Calu3 (cell line): ENCODE measurements around the gene CDC16. TPM values are rescaled to one million over a fixed set of nuclear protein-coding genes. Genes with fewer than 3 reads are reported as not detected.

Experiments
- BruUV-seq: library from RNA; stranded (reverse); fragments of 400-500 nt; replicated peaks from 2 replicates; lab custom pipeline; 2021; lab: Mats Ljungman, UMichigan
- CTCF ChIA-PET: fragments of 300-600 bp; sonication (Branson Sonifier 250); formaldehyde crosslinking; loops from one replicate; lab custom pipeline; 2022; ENCODE audit warnings: antibody characterized with exemption; lab: Charles Lee
- DNase-seq: peaks from one replicate; pipeline ENCODE4 v3.0.0; 2022
- H3K27ac Mint-ChIP-seq: one replicate; pipeline ENCODE4 v1.8.0; 2022; ENCODE audit warnings: mixed read lengths; ENCODE audit not compliant: unreplicated experiment
- H3K27me3 Mint-ChIP-seq: one replicate; pipeline ENCODE4 v1.8.0; 2022; ENCODE audit warnings: mixed read lengths; ENCODE audit not compliant: unreplicated experiment
- H3K36me3 Mint-ChIP-seq: one replicate; pipeline ENCODE4 v1.8.0; 2022; ENCODE audit warnings: mild to moderate bottlenecking, moderate library complexity, mixed read lengths; ENCODE audit not compliant: insufficient read depth, unreplicated experiment
- H3K4me1 Mint-ChIP-seq: one replicate; pipeline ENCODE4 v1.8.0; 2022; ENCODE audit warnings: mild to moderate bottlenecking, low read depth, mixed read lengths; ENCODE audit not compliant: unreplicated experiment
- H3K4me3 Mint-ChIP-seq: one replicate; pipeline ENCODE4 v1.8.0; 2022; ENCODE audit warnings: mild to moderate bottlenecking, low read depth, moderate library complexity, mixed read lengths; ENCODE audit not compliant: unreplicated experiment
- H3K9me3 Mint-ChIP-seq: one replicate; pipeline ENCODE4 v1.8.0; 2022; ENCODE audit warnings: low read depth, mixed read lengths; ENCODE audit not compliant: unreplicated experiment
- intact Hi-C: fragments of 100-400 bp; cut with micrococcal nuclease; formaldehyde crosslinking; loops from one replicate; pipeline ENCODE4 v1.10.0; 2022; ENCODE audit not compliant: unreplicated experiment
- microRNA-seq: library from miRNA; unstranded; fragments of <30 nt; microRNA quantifications from one replicate; pipeline ENCODE4 v1.2.0, GENCODE V29; 2022
- total RNA-seq: library from RNA; stranded (reverse); gene quantifications from 2 replicates; pipeline ENCODE4 v1.2.3, GENCODE V29; 2022
- TF ChIP-seq, protein P1 (sequence below): fragments of 200-600 bp; IDR thresholded peaks from one replicate; pipeline ENCODE4 v1.8.0; 2022; ENCODE audit warnings: antibody characterized with exemption; ENCODE audit not compliant: unreplicated experiment

CDC16 gene
- total RNA-seq, 1 experiment from 2014 or later, result 15.7 TPM

DNA sequence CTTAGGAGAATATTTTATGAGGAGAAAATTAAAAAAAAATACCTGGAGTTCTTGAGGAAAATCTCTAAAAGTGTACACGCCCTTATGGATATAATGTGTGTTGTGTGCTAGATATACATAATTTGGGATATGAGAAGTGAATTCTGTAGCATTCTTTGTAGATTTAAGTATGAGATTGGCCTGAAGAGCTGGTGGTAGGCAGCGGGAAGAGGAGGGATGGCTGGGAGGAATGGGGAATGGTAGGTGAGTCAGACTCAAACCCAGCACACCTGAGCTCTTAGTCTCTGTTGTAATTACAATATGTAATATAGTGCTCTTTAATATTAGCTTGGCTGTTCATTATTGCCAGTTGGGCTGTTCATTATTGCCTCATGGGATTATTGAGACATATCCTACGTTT lies 86.6 kb downstream of the CDC16 start:
- TF ChIP-seq, protein P1, sequence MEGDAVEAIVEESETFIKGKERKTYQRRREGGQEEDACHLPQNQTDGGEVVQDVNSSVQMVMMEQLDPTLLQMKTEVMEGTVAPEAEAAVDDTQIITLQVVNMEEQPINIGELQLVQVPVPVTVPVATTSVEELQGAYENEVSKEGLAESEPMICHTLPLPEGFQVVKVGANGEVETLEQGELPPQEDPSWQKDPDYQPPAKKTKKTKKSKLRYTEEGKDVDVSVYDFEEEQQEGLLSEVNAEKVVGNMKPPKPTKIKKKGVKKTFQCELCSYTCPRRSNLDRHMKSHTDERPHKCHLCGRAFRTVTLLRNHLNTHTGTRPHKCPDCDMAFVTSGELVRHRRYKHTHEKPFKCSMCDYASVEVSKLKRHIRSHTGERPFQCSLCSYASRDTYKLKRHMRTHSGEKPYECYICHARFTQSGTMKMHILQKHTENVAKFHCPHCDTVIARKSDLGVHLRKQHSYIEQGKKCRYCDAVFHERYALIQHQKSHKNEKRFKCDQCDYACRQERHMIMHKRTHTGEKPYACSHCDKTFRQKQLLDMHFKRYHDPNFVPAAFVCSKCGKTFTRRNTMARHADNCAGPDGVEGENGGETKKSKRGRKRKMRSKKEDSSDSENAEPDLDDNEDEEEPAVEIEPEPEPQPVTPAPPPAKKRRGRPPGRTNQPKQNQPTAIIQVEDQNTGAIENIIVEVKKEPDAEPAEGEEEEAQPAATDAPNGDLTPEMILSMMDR, result no peak
- intact Hi-C loops, result no loop called here
- no peak for DNase-seq
- H3K9me3 Mint-ChIP-seq, result no peaks in the 10 kb centered on the region
- no TSS peak for BruUV-seq
- no peak overlapping the region for H3K4me3 Mint-ChIP-seq
- peaks cover 10% of the 10 kb centered on the region for H3K4me1 Mint-ChIP-seq
- H3K27me3 Mint-ChIP-seq, result no peaks in the 10 kb centered on the region
- no peak overlapping the region for H3K27ac Mint-ChIP-seq
- peaks cover 16% of the 10 kb centered on the region for H3K36me3 Mint-ChIP-seq
- CTCF ChIA-PET, result no interaction called here

Small RNA genes lying within 50 kb of the gene (microRNA-seq; reads per million reads assigned to microRNA genes)
- gene MIR4502, result not detected
- gene MIR548AR, result not detected

Other genes starting within 250 kb of the CDC16 start
- gene RASA3, start 102.3 kb upstream of the CDC16 start, total RNA-seq, result 0.26 and 0.49 TPM in 2 replicates
- gene CFAP97D2, start 55.6 kb upstream of the CDC16 start, total RNA-seq, result not detected in 2 replicates
- 12.1 and 12.2 TPM in 2 replicates for gene UPF3A, start 46.7 kb downstream of the CDC16 start, total RNA-seq
- gene CHAMP1, start 79.6 kb downstream of the CDC16 start, total RNA-seq, result 8.3 and 10.3 TPM in 2 replicates